ENCODE data around the gene CCNL2.
A peak's percentile ranks its signal among the peaks of the same experiment; 100 is the strongest.
"Not testable (repeated sequence)": the region's sequence is repeated elsewhere in the genome, so short reads cannot be mapped to it uniquely, and the experiment has no call there.

CCNL2 gene

DNA sequence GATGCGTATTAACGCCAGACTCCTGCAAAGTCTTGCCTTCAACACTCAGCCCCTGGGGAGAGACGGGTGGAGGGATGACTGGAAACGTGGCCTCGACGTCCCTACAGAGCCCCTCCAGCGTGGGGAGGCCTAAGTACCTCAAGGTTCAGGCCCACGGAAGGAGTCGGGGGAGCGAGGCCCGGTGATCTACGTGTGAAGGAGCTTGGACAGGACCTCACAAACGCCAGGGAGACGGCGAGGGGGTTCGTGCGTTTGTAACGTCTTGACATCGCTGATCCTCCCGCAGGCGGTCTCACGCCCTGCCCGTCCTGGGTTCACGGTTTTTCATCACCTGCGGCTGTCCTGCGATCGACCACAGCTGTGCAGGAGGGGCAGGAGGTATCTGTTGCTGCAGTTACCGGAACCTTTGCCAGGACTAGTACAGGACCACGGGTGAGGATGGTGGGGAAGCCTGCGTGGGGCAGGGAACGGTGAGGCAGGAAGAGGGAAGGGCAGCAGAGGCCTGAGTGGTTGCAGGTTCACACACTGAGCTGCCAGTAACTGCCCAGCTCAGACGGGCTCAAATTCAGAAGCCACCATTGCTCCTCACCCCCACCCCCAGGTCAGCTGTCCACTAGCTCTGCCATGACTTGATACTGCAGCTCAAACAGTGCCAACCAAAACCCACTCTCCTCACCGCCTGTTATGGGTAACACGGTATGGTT is 889 bp upstream of the CCNL2 start:
- peak; percentile 26 for DNase-seq (ENCODE audit: low spot score)

DNA sequence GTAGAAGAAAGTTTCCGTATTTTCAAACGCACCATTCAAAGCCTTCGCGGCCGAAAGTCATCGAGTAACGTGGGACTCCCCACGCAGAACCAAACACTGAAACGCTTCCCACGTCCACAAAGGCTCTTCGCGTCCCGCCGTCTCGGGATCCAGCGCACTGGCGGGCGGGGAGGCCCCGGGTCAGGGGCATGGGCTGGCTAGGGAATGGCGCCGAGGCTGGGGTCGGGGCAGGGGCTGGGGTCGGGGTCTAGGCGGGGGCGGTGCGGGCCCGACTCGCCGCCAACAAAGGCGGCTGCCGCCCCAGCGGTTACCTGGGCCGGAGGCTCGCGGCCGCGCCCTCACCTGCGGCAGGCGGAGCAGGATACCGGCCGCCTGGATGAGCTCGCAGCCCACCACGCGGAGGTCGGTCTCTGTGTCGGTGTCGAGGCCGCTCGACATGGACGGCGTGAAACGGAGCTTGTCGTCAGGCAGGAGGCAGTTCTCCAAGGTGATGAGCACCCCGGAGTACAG is 403 bp downstream of the CCNL2 start:
- DNase-seq (ENCODE audit: low spot score) = peak; percentile 33

DNA sequence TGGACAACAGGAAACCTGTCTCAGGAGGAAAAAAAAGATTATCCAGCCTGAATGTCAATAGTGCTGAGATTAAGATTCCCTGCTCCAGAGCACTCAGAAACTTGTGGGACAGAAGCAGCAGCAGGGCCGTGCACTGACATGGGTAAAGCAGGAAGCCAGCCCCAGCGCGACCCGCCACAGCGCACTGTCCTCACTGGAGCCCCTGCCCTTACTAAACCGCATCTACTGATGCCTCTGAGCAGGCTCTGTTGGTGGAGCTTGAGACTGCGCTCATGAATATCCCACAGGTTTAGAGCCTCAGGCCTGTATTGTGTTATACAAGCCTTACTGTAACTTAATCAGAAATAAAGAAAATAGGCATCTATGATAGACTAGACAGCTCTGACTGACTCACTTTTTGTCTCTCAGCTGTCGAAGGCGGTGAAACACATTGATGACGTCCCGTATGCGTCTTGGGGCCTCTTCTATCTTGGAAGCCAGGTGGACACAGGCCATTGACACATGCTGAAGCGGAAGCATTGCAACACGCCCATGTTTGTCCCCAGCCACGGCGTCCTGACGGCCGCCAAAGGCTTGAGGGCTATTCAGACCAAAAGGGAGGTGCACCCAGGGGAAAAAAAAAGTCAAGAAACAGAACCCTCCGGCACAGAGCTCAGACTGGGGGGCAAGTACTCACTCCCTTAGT is 1.2 kb downstream of the CCNL2 start:
- DNase-seq (ENCODE audit: low spot score) = peak; percentile 30

DNA sequence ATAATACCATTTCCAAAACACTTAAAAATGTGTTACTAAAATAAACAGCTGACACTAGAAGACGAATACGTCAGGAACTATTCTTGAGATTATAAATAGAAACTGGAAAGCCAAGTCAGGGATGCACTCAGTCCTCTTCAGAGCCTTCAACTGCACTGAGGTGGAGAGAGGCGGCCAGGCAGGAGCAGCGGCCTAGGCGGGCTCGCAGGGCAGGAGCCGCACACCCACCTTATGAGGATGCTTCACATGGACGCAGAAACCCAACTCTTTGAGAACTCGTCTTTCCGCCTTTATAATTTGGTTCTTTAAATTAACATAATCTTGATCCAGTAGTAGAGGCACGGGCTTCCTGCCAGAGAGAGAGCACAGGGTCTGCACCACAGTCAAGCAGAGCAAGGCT is 4.0 kb downstream of the CCNL2 start:
- DNase-seq (ENCODE audit: low spot score) = no peak

DNA sequence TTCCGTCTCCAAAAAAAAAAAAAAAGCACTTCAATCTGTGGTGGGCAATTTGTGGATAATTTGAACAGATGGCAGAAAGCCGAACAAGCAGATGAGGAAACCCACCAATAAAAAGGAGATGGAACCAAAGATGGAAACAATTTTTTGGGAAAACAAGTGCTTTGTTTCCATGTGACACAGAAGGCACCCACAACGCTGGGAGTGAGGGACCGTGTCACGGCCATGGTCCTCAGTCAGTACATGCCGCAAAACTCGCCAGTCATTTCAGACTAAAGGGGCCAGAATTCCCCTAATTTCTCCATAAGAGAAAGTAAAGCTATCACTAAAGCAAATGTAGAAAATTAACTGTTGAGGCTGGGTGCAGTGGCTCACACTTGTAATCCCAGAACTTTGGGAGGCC is 5.0 kb downstream of the CCNL2 start:
- no peak for DNase-seq (ENCODE audit: low spot score)

DNA sequence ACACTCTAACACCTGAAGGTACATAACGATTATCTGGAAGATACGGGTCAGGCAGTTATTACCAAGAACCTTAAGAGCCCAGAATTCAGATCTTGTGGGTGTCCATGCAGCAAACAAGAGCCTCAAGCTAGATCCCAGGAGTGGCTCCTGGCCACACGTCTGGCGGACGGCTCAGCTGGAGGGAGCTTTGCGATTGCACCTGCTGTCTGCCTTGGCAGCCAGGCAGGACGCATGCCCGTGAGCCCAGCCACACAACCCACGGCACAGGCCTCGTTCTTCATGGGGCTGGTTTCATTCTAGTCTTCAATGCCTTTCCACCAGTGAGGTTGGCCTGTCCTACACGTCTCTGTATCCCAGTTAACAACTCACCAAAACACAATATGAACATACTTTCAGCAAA is 5.7 kb downstream of the CCNL2 start:
- no peak for DNase-seq (ENCODE audit: low spot score)

DNA sequence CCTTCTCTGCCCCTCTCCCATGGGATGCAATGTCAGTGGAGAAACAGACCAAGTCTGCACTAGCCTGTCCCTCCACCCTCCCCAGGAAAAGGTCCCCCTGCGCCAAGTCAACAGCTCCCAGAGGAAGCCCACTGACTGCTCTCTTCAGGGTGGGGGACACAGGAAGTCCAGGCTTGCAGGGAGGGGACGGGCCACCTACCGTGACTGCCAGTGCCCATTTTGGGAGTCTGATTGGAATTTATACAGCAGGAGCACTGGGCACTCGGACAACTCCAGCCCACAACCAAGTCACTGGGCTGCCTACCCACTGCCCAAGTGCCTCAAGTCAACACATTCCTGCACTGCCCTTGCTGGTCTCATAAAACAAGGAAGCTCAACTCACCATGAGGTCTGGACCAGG is 6.1 kb downstream of the CCNL2 start:
- DNase-seq (ENCODE audit: low spot score) = no peak

DNA sequence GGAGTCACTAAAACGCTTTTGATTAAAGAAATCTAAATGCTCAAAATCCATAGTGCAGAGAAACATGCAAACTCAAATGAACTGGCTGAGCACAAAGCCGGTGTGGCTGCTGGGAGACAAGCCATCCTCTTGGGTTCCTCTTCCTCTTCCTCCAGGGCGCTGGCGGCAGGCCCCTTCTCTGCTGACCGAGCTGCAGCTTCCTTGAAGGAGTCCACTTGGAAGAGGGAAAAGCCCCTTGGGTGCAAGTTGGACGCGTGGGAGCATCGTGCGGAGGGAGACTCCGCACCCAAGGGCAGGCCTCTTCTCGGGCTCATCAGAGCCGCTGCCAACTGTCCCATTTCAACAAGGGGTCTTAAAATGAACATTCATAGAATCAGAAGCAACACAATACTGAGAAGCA is 7.9 kb downstream of the CCNL2 start:
- no peak for DNase-seq (ENCODE audit: low spot score)

DNA sequence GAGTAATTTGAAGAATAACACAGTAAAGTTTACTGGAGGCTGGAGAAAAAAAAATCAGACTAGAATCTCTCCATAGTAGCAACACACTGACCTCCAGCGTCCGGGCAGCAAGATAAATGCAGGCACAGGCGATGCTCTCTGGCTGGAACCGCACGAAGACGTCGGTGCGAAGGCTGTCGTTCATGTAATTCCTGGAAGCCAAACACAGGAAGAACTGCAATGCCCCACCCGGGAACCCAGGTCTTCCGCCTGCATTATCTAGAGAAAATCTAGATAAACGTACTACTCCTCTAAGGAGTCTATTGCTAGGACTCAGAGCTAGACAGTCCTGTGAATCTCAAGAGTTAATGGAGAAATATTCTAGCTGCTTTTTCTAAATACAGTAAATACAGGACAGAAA is 8.5 kb downstream of the CCNL2 start:
- DNase-seq (ENCODE audit: low spot score) = no peak

DNA sequence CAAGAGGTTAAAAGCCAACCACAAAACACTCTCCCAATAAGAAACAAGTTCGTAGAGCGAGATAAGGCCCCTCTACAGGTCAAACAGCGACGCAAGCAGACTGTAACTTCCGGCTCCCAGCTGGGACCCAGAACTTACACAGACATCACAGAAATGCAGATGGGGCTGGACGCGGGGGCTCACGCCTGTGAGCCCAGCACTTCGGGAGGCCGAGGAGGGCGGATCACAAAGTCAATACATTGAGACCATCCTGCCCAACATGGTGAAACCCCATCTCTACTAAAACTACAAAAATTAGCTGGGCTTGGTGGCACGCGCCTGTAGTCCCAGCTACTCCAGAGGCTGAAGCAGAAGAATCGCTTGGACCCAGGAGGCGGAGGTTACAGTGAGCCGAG is 11.1 kb downstream of the CCNL2 start:
- DNase-seq (ENCODE audit: low spot score) = no peak

DNA sequence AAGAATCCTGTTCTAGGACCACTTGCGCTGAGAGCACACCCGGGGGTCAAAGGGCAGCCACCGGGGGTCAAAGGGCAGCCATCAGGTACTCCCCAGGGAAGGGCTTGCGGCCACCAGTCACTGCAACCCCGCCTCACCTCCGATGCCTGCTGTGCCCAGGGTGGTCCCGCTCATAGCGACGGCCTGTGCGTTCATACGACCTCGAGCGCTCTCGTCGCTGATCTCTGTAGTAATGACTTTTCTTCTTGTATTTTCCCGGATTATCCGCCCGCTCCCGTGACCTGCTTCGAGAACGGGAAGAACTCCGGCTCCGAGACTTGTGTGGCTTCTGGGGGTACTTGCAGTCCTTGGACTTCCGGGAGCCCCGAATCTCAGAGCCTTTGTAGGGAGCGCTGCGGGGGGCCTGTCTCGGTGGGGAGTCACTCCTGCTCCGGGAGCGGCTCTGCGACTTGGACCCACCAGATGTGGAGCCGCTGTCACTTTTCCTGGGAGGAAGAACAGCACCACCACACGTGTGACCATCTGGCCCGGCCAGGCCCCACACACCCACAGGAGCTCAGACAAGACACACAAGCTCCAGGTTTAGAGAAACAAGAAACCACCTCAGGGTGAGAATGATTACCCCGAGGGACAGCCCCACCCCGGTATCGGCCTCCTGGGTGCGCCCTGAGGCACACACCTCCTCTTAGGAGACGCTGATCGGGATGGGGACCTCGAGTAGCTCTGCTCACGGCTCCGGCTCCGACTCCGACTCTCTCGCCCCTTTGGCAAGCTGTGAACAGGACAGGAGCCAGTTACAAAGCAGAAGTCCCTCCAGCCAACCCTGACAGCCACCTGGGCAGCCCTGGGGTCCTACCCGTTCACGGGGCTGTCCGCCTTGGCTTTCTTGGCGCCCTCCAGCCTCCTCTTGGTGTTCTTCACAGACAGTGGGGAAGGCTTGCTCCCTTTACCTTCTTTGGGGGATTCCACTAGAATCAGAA is 11.7 kb downstream of the CCNL2 start:
- no peak for DNase-seq (ENCODE audit: low spot score)

DNA sequence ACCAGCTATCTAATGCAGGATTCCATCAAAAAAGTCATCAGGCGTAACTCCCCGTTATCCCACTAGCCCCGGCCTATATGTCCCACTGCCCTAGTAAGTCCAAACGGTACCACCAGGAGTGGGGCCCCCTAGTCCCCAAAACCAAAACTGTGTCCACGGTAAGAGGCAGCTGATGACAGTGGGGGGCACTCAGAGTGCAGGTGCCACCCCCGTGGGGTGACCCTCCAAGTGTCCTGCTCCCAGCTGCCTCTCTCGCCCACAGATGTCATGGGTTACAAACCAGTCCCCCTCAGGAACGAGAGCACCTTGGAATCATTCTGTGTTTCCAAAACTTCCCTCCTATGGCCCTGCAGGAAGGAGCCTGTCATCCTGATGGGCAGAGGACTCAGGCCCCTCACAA is 13.2 kb downstream of the CCNL2 start:
- no peak for DNase-seq (ENCODE audit: low spot score)

DNA sequence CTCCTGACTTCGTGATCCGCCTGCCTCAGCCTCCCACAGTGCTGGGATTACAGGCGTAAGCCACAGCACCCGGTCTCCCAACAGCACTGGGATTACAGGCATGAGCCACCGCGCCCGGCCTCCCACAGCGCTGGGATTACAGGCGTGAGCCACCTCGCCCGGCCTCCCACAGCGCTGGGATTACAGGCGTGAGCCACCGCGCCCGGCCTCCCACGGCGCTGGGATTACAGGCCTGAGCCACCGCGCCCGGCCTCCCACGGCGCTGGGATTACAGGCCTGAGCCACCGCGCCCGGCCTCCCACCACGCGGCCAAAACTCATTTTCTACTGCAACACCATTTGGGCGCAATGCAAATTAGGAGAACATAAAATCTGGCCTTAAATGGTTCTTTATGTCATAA is 13.8 kb downstream of the CCNL2 start:
- not testable (repeated sequence) for DNase-seq (ENCODE audit: low spot score)

DNA sequence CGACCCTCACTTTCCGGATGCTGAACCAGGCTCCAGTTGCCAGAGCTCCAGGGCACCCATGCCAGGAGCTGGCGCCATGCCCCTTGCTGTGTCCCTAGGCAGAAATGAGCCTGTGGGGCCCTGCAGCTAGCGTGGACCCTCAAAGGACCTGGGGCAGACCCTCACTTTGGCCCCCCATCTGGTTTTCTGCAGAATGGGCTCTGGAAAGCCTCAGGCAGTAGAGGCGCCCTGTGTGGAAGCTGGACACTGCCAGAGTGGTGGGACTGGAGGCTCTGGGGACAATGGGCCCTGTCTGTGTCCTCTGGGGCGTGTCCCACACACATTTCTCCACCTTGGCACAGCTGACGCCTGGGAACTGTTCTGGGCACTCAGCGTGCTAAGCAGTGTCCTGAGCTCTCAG is 17.8 kb downstream of the CCNL2 start:
- DNase-seq (ENCODE audit: low spot score) = no peak

DNA sequence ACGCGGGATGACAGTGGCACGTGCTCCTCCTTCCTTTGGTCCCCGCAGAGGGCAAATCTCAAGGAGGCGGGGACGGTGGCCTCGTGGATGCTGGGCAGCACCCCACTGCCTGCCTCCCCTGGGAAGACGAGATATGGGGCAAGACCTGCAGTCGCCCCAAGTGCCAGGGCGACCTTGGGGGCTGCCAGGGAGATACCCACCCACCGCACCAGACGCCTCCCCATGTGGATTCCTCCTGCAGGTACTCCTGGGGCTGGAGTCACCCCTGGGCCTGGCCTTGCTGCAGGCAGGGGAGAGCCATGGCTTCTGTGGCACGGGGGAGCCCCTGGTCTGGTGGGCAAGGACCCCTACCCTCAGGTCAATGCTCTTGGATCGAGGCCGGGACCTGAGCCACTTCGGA is 18.3 kb downstream of the CCNL2 start:
- DNase-seq (ENCODE audit: low spot score) = no peak

DNA sequence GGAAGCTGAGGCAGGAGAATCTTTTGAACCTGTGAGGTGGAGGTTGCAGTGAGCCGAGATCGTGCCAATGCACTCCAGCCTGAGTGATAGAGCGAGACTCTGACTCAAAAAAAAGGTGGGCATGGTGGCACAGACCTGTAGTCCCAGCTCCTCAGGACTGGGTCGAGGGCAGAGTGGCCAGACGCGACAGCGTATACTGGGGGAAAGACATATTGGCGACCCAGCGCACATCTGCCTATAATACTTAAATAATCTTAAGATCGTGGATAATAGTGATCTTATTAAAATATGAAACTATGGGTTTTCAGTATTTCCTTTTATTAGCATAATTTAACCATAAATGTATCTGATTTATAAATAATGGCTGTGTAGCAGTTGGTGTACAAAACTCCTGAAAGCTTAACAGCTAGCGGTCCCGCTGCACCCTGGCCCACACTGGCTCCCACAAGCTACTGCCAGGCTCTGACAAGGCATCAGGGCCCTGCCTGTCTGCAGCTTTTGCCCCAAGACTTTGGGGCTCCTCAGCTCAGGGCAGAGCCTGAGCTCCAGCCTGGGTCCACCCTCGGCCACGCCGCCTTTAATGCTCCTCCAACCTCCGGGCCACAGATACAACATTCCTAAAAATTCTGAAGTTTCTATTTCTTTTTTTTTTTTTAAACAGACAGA is 21.5 kb downstream of the CCNL2 start:
- no peak for DNase-seq (ENCODE audit: low spot score)

DNA sequence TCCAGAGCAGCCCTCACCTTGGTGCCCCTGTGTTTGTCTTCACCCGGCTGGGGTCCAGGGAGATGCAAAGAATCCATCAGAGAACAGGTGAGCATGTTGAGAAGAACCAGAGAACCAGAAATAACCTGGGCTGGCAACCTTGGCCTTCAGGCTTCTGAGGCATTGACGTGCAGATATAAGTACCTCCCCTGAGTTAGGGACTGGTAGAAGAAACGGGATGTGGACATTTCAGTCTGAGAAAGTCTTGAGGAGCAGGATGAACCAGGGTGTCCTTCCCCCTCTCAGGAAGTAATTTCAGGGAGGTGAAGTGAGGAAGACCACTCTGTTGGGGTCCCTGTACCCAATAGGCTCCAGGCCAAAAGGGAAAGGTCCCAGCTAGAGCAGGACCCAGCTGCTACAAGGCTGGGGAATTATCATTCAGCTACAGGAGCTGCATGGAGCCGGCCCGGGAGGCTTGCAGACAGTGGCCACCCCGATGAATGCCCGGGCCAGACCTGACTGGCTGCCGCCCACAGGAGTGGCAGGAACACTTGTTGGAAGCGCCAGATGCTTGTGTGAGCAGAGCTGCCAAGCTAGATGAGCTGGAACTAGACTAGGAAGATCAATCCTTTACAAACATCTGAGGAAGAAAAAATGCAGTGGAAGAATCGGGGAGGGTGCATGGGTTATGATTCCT is 22.4 kb downstream of the CCNL2 start:
- no peak for DNase-seq (ENCODE audit: low spot score)

DNA sequence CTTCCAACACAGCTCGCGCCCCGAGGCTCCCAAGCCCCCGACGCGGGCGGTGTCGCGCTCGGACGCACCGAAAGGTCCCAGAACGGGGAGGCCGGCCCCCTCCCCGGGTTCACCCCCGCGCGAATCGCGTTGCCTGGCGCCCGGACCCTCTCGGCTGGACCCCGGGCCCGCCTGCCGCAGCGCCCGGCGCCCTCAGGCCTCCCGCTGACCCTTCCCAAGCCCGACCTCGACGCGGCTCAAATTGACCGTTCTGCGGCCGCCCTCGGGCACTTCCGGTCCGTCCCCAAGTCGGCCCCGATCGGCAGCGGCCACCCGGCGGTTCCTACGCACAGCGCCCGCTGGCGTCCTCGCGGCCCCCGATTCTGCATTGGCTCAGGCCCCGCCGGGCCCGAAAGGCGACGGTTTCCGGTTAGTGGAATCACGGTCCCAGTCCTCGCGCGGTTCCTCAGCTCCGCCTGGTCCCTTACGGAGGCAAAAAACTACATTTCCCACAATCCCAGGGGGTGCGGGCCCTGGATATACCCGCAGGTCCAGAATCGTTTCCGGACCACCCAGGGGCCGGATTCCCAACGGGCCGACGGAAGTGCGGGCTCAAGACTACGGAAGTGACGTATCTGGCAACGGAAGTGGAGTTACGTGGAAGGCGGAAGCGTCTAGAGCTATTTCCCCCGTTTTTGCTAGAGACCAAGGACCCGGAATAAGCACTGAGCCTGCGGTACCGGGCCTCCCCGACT is 24.0 kb downstream of the CCNL2 start, which contains the start of gene AURKAIP1:
Gene AURKAIP1 (minus strand): TSS at position 279 of the 734 bp plus-strand sequence. CDS start 451 bp downstream, outside the sequence.
- DNase-seq (ENCODE audit: low spot score) = peak; percentile 97

DNA sequence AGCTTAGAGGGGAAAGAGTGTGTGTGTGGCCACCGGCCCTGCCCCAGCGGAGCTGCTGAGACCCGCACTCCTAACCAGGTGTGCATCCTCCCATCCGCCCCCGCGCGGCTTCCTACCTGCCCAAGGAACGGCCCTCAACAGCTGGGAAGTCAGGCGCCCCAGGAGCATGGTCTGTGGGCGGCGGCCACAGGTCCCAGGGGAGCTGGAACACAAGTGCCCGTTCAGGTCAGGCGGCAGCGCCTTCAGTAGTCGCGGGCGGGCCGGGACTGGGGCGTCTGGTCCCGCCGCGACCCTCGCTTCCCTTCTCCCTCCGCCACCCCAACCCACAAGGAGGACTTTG is 24.6 kb downstream of the CCNL2 start:
- no peak for DNase-seq (ENCODE audit: low spot score)

DNA sequence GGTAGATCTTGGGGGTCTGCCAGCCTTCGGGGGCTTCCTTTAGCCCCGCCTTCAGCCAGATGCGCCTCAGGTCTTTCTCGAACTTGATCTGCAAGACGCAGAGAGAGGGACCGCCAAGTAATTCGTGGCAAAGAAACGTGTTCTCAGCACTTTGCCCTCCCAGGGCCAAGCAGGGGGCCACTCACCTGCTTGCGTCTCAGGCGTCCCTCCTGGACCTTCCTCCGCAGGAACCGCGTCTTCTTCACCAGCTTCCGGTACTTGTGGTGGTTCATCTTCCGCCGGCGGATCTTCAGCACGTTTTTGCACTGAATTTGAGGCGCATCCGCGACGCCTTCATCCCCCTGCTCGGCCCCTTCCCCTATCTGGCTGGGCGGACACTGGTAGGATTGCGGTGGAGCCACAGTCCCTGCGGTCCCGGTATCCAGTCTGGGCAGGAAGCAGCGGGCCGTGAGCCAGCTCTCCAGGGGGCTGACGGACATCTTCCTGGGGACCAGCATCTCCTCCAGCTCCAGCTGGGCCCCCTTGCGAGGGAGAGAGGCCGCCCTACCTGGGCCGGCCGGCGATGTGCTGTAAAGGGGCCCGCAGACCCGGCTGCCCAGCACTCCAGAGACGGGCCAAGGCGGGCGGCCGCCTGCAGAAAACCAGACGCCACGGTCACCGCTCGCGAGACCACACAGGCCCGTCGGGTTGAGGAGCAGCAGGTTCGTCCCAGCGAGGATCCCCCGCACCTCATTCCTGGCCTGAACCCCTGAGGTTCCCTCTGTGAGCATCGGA is 25.1 kb downstream of the CCNL2 start:
- no peak for DNase-seq (ENCODE audit: low spot score)
